H9 (cell line): Measurements from ENCODE around the gene HMMR. TPM values are rescaled to one million over a fixed set of nuclear protein-coding genes. Genes with fewer than 3 reads are reported as not detected.

Experiments
- DNase-seq: peaks from one replicate; pipeline ENCODE4 v3.0.0-alpha.2; 2017
- H2AFZ ChIP-seq: one replicate; pipeline ENCODE4 v1.6.1; 2013; ENCODE audit warnings: mild to moderate bottlenecking, low read length, control low read depth, moderate library complexity
- H2AK5ac ChIP-seq: 2 replicates; pipeline ENCODE4 v1.6.1; 2013; ENCODE audit warnings: low read length, control low read depth, mixed read lengths; ENCODE audit not compliant: insufficient read length
- H2BK120ac ChIP-seq: one replicate; pipeline ENCODE4 v1.6.1; 2013; ENCODE audit warnings: low read depth, mild to moderate bottlenecking, low read length, control low read depth, inconsistent platforms; ENCODE audit not compliant: poor library complexity, severe bottlenecking
- H2BK12ac ChIP-seq: 2 replicates; pipeline ENCODE4 v1.6.1; 2013; ENCODE audit warnings: low read length, control low read depth, mixed read lengths, low read depth; ENCODE audit not compliant: insufficient read length
- H2BK15ac ChIP-seq: 2 replicates; pipeline ENCODE4 v1.6.1; 2013; ENCODE audit warnings: low read depth, low read length, control low read depth
- H2BK20ac ChIP-seq: one replicate; pipeline ENCODE4 v1.6.1; 2013; ENCODE audit warnings: low read depth, mild to moderate bottlenecking, low read length, control low read depth, inconsistent platforms; ENCODE audit not compliant: poor library complexity, severe bottlenecking
- H2BK5ac ChIP-seq: 2 replicates; pipeline ENCODE4 v1.6.1; 2013; ENCODE audit warnings: low read length, control low read depth, mixed read lengths; ENCODE audit not compliant: insufficient read length
- H3K14ac ChIP-seq: 2 replicates; pipeline ENCODE4 v1.6.1; 2013; ENCODE audit warnings: low read length, control low read depth; ENCODE audit not compliant: insufficient read depth
- H3K18ac ChIP-seq: 2 replicates; pipeline ENCODE4 v1.6.1; 2013; ENCODE audit warnings: low read depth, mild to moderate bottlenecking, mixed read lengths, low read length, control low read depth; ENCODE audit not compliant: insufficient read length
- H3K23ac ChIP-seq: 2 replicates; pipeline ENCODE4 v1.6.1; 2013; ENCODE audit warnings: low read length, control low read depth, mixed read lengths, low read depth; ENCODE audit not compliant: insufficient read length
- H3K23me2 ChIP-seq: 2 replicates; pipeline ENCODE4 v1.6.1; 2013; ENCODE audit warnings: low read depth, mild to moderate bottlenecking, mixed read lengths, low read length, control low read depth; ENCODE audit not compliant: insufficient read length, poor library complexity, severe bottlenecking
- H3K27ac ChIP-seq: 2 replicates; pipeline ENCODE4 v1.5.1; 2013; ENCODE audit warnings: low read length, control low read depth, mixed read lengths, low read depth; ENCODE audit not compliant: insufficient read length
- H3K27me3 ChIP-seq: 2 replicates; pipeline ENCODE4 v1.6.1; 2013; ENCODE audit warnings: low read length, control low read depth, inconsistent platforms; ENCODE audit not compliant: insufficient read depth
- H3K4ac ChIP-seq: 2 replicates; pipeline ENCODE4 v1.6.1; 2013; ENCODE audit warnings: low read depth, mild to moderate bottlenecking, control low read depth, inconsistent platforms, low read length, moderate library complexity
- H3K4me1 ChIP-seq: 2 replicates; pipeline ENCODE4 v1.6.1; 2013; ENCODE audit warnings: low read length, control low read depth, inconsistent platforms; ENCODE audit not compliant: insufficient read depth
- H3K4me2 ChIP-seq: 2 replicates; pipeline ENCODE4 v1.6.1; 2013; ENCODE audit warnings: low read length, control low read depth, mixed read lengths; ENCODE audit not compliant: insufficient read length, insufficient read depth
- H3K56ac ChIP-seq: 2 replicates; pipeline ENCODE4 v1.6.1; 2013; ENCODE audit warnings: low read depth, mild to moderate bottlenecking, mixed read lengths, low read length, control low read depth; ENCODE audit not compliant: insufficient read length
- H3K79me1 ChIP-seq: 2 replicates; pipeline ENCODE4 v1.6.1; 2013; ENCODE audit warnings: low read depth, mild to moderate bottlenecking, moderate library complexity, low read length, control low read depth, inconsistent platforms; ENCODE audit not compliant: insufficient read depth, poor library complexity, severe bottlenecking
- H3K79me2 ChIP-seq: 2 replicates; pipeline ENCODE4 v1.6.1; 2013; ENCODE audit warnings: low read length, control low read depth, inconsistent platforms; ENCODE audit not compliant: insufficient read depth
- H3K9ac ChIP-seq: 2 replicates; pipeline ENCODE4 v1.6.1; 2013; ENCODE audit warnings: low read length, control low read depth, mixed read lengths; ENCODE audit not compliant: insufficient read length; ENCODE audit errors: extremely low read depth
- H3K9me3 ChIP-seq: one replicate; pipeline ENCODE4 v1.6.1; 2013; ENCODE audit warnings: low read depth, low read length, inconsistent platforms; ENCODE audit not compliant: control insufficient read depth
- H3T11ph ChIP-seq: one replicate; pipeline ENCODE4 v1.6.1; 2013; ENCODE audit warnings: mild to moderate bottlenecking, low read length, control low read depth, inconsistent platforms
- H4K20me1 ChIP-seq: one replicate; pipeline ENCODE4 v1.6.1; 2013; ENCODE audit not compliant: control insufficient read depth, insufficient read length, insufficient read depth
- H4K5ac ChIP-seq: 2 replicates; pipeline ENCODE4 v1.6.1; 2013; ENCODE audit warnings: low read depth, mild to moderate bottlenecking, mixed read lengths, low read length, control low read depth; ENCODE audit not compliant: insufficient read length
- H4K8ac ChIP-seq: replicated peaks from 2 replicates; pipeline ENCODE4 v1.6.1; 2013; ENCODE audit warnings: low read length, control low read depth, mixed read lengths, low read depth; ENCODE audit not compliant: insufficient read length
- H4K91ac ChIP-seq: 2 replicates; pipeline ENCODE4 v1.6.1; 2013; ENCODE audit warnings: low read depth, mild to moderate bottlenecking, moderate library complexity, mixed read lengths, low read length, control low read depth; ENCODE audit not compliant: insufficient read length
- H3K27ac Mint-ChIP-seq, 3 experiments: 2 replicates in 2 of 3; 3 replicates in 1 of 3; pipeline ENCODE4 v1.8.0; 2020 to 2021; ENCODE audit warnings: mixed read lengths in 3 of 3, mild to moderate bottlenecking in 1 of 3, moderate library complexity in 1 of 3
- H3K27me3 Mint-ChIP-seq: 2 replicates; pipeline ENCODE4 v1.8.0; 2021; ENCODE audit warnings: low read depth, mild to moderate bottlenecking, moderate library complexity, mixed read lengths
- H3K36me3 Mint-ChIP-seq, 3 experiments: 2 replicates in 2 of 3; 3 replicates in 1 of 3; pipeline ENCODE4 v1.8.0; 2020 to 2021; ENCODE audit warnings: low read depth in 3 of 3, mixed read lengths in 3 of 3; ENCODE audit not compliant: insufficient read depth in 1 of 3
- H3K4me1 Mint-ChIP-seq, 2 experiments: 2 replicates each; pipeline ENCODE4 v1.8.0; 2020; ENCODE audit warnings: mixed read lengths in 2 of 2
- H3K4me3 Mint-ChIP-seq, 2 experiments: 2 replicates in 1 of 2; 3 replicates in 1 of 2; pipeline ENCODE4 v1.8.0; 2020 to 2021; ENCODE audit warnings: mild to moderate bottlenecking in 2 of 2, mixed read lengths in 2 of 2, moderate library complexity in 1 of 2
- H3K9me3 Mint-ChIP-seq, 2 experiments: 2 replicates in 1 of 2; 3 replicates in 1 of 2; pipeline ENCODE4 v1.8.0; 2020; ENCODE audit warnings: mild to moderate bottlenecking in 2 of 2, mixed read lengths in 2 of 2, moderate library complexity in 1 of 2
- CTCF ChIP-seq: fragments of 200-600 bp; sonication (generic); conservative IDR thresholded peaks from 3 replicates; pipeline ENCODE4 v1.8.0; 2021; ENCODE audit warnings: antibody characterized with exemption, mild to moderate bottlenecking
- WGBS: extraction: QIAGEN DNeasy Blood & Tissue Kit; methylation state at CpG from one replicate; pipeline ENCODE4 v1.1.7; 2013; ENCODE audit warnings: missing lambda C conversion rate, low lambda C conversion rate, mixed read lengths; ENCODE audit not compliant: insufficient read length; ENCODE audit errors: extremely low coverage; 5-methylcytosine and 5-hydroxymethylcytosine counted together
- total RNA-seq: library from RNA; stranded (reverse); gene quantifications from 2 replicates; pipeline ENCODE4 v1.2.1, GENCODE V29; 2021

HMMR gene
- total RNA-seq, 1 experiment from 2014 or later, result 36.2 TPM

DNA sequence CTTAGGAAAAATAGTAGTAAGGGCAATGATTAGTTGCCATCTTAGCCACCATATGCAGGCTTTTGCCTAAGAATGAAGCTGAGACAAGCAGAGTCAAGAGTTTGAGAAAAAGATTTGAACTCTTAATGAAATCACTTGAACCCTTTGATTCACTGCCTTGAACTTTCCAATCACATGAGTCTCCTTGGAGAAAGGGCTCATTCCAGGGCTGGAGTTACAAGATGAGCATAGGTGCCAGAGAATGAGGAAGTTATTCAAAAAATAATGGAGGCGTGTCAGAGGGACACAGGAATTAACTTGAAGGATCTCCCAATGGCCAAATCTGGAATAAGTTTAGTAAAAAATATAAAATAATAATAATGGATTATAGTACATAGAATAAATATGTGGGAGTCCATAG lies 80.3 kb downstream of the HMMR start:
- Histone ChIP-seq H4K20me1 (no peaks in the 10 kb centered on the region), H2BK20ac (no peak overlapping the region), H3K56ac (no peak overlapping the region), H2BK120ac (no peak overlapping the region), H3K9ac (no peak overlapping the region), H2BK5ac (no peak overlapping the region), H3K79me2 (no peaks in the 10 kb centered on the region), H3K18ac (no peak overlapping the region), H3K14ac (no peak overlapping the region), H3K23ac (no peak overlapping the region), H3K79me1 (no peaks in the 10 kb centered on the region), H2BK12ac (no peak overlapping the region), H4K91ac (no peak overlapping the region), H3K9me3 (no peaks in the 10 kb centered on the region), H3K4ac (no peak overlapping the region), H2AK5ac (no peak overlapping the region), H3K27me3 (no peaks in the 10 kb centered on the region), H3T11ph (no peak overlapping the region), H4K5ac (no peak overlapping the region), H3K4me1 (peaks cover 4% of the 10 kb centered on the region; the same call in 1 of the 2 replicates), H3K23me2 (no peaks in the 10 kb centered on the region), H2BK15ac (no peak overlapping the region), H4K8ac (no peak overlapping the region), H3K27ac (no peak overlapping the region), H3K4me2 (no peak overlapping the region), H2AFZ (no peak overlapping the region)
- peaks cover 25 to 27% of the 10 kb centered on the region in 2 experiments for H3K4me1 Mint-ChIP-seq
- H3K27ac Mint-ChIP-seq, result no peak overlapping the region
- no peaks in the 10 kb centered on the region for H3K36me3 Mint-ChIP-seq
- no peaks in the 10 kb centered on the region for H3K27me3 Mint-ChIP-seq
- H3K4me3 Mint-ChIP-seq, result no peak overlapping the region
- peaks cover 0 to 3% of the 10 kb centered on the region in 2 experiments; a peak in 1 of 5 replicates for H3K9me3 Mint-ChIP-seq
- no CpG with 5 or more reads among the region's 1 CpG for WGBS
- no peak for TF ChIP-seq CTCF
- DNase-seq, result no peak

Other genes with a start within 250 kb of the HMMR start
- 521 and 523 TPM in 2 replicates for gene CCNG1, start 23.0 kb upstream of the HMMR start, total RNA-seq
- gene NUDCD2, start 530 bp upstream of the HMMR start, total RNA-seq, result 42.2 and 45.6 TPM in 2 replicates
- gene MAT2B, start 45.0 kb downstream of the HMMR start, total RNA-seq, result 48.4 and 49.1 TPM in 2 replicates